ENCODE results near the gene HNRNPUL2. TPM values are rescaled to one million over a fixed set of nuclear protein-coding genes. Genes with fewer than 3 reads are reported as not detected.

Gene HNRNPUL2
- total and polyA plus RNA-seq, 9 of the 15 experiments (the other 6 are each of a cell fraction or from before 2014, with no cell fraction given) = 0.89 to 44.3 (median 15.2) TPM

- TF ChIP-seq, protein P1, sequence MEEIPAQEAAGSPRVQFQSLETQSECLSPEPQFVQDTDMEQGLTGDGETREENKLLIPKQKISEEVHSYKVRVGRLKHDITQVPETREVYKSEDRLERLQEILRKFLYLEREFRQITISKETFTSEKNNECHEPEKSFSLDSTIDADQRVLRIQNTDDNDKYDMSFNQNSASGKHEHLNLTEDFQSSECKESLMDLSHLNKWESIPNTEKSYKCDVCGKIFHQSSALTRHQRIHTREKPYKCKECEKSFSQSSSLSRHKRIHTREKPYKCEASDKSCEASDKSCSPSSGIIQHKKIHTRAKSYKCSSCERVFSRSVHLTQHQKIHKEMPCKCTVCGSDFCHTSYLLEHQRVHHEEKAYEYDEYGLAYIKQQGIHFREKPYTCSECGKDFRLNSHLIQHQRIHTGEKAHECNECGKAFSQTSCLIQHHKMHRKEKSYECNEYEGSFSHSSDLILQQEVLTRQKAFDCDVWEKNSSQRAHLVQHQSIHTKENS (CRISPR knock-in tag; IDR thresholded peaks at IDR 0.05) = 0 out of 2 replicates have a peak, but pooled peaks have one; percentile 43
- TF ChIP-seq CAMTA2 (CRISPR knock-in tag; conservative IDR thresholded peaks at IDR 0.05) (0 out of 2 replicates have a peak, but pooled peaks have one; percentile 22), ZNF785 (CRISPR knock-in tag; IDR thresholded peaks at IDR 0.05) (no peak), SMC3 (conservative IDR thresholded peaks at IDR 0.05; ENCODE audit: insufficient read depth, low read depth, low read length) (no peak), FIP1L1 (IDR thresholded peaks at IDR 0.05; ENCODE audit: low read depth, low read length, poor library complexity, severe bottlenecking) (peak; percentile 76), SRF (CRISPR knock-in tag; IDR thresholded peaks at IDR 0.05) (peak in 1 of 2 experiments; percentile 59; a peak in 2 of 4 replicates), PHB (CRISPR knock-in tag; IDR thresholded peaks at IDR 0.05) (peak; percentile 96), MECOM (CRISPR knock-in tag; IDR thresholded peaks at IDR 0.05) (no peak), ZFP36 (IDR thresholded peaks at IDR 0.05; ENCODE audit: low read depth, low read length, partially characterized antibody) (peak; percentile 57), KLF16 (IDR thresholded peaks at IDR 0.05) (no peak), KDM4B (IDR thresholded peaks at IDR 0.05; ENCODE audit: borderline replicate concordance in 2 of 2, low read depth in 1 of 2) (no peak), ZSCAN32 (CRISPR knock-in tag; IDR thresholded peaks at IDR 0.05) (0 out of 2 replicates have a peak, but pooled peaks have one; percentile 64)
- TF ChIP-seq, protein P2, sequence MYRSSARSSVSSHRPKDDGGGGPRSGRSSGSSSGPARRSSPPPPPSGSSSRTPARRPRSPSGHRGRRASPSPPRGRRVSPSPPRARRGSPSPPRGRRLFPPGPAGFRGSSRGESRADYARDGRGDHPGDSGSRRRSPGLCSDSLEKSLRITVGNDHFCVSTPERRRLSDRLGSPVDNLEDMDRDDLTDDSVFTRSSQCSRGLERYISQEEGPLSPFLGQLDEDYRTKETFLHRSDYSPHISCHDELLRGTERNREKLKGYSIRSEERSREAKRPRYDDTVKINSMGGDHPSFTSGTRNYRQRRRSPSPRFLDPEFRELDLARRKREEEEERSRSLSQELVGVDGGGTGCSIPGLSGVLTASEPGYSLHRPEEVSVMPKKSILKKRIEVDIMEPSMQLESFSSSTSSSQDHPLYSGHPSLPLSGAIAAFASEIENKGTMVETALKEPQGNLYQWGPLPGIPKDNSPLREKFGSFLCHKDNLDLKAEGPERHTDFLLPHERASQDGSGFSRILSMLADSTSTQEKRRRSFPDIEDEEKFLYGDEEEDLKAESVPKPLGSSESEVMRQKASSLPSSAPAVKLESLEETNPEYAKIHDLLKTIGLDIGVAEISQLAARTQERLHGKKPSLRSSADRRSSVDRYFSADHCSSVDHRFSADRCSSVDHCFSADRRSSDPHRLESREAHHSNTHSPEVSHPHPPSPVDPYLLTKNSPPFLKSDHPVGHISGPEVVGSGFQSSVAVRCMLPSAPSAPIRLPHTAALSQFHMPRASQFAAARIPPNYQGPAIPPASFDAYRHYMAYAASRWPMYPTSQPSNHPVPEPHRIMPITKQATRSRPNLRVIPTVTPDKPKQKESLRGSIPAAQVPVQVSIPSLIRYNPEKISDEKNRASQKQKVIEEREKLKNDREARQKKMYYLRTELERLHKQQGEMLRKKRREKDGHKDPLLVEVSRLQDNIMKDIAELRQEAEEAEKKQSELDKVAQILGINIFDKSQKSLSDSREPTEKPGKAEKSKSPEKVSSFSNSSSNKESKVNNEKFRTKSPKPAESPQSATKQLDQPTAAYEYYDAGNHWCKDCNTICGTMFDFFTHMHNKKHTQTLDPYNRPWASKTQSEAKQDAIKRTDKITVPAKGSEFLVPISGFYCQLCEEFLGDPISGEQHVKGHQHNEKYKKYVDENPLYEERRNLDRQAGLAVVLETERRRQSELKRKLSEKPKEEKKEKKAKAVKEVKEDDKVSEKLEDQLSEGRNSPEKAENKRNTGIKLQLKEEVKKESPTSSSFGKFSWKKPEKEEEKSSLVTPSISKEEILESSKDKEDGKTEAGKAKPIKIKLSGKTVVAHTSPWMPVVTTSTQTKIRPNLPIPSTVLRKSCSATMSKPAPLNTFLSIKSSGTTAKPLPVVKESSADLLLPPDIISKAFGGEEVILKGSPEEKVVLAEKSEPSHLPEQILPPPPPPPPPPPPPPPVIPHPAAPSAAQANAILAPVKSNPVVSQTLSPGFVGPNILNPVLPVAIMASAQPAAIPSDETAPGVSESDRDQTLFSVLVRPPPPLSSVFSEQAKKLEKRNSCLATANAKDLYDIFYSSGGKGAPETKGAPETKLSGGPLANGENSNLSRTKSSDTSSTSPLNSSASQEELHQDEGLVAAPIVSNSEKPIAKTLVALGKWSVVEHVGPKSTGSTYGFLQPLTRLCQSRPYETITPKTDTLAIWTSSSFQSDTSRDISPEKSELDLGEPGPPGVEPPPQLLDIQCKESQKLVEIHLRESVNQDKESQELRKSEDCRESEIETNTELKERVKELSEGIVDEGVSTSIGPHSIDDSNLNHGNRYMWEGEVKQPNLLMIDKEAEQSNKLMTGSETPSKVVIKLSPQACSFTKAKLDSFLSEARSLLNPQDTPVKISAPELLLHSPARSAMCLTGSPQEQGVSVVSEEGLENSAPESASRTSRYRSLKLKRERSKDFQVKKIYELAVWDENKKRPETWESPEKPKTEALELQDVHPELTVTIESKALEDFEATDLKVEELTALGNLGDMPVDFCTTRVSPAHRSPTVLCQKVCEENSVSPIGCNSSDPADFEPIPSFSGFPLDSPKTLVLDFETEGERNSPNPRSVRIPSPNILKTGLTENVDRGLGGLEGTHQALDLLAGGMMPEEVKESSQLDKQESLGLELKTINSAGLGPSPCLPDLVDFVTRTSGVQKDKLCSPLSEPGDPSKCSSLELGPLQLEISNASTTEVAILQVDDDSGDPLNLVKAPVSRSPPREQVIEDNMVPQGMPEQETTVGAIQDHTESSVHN (IDR thresholded peaks at IDR 0.05; ENCODE audit: borderline replicate concordance in 1 of 2, low read depth in 1 of 2) = peak in 1 of 2 experiments; percentile 37; a peak in 1 of 4 replicates
- TF ChIP-seq, protein P3, sequence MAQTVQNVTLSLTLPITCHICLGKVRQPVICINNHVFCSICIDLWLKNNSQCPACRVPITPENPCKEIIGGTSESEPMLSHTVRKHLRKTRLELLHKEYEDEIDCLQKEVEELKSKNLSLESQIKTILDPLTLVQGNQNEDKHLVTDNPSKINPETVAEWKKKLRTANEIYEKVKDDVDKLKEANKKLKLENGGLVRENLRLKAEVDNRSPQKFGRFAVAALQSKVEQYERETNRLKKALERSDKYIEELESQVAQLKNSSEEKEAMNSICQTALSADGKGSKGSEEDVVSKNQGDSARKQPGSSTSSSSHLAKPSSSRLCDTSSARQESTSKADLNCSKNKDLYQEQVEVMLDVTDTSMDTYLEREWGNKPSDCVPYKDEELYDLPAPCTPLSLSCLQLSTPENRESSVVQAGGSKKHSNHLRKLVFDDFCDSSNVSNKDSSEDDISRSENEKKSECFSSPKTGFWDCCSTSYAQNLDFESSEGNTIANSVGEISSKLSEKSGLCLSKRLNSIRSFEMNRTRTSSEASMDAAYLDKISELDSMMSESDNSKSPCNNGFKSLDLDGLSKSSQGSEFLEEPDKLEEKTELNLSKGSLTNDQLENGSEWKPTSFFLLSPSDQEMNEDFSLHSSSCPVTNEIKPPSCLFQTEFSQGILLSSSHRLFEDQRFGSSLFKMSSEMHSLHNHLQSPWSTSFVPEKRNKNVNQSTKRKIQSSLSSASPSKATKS (CRISPR knock-in tag; IDR thresholded peaks at IDR 0.05) = no peak
These were observed 62.1 kb downstream of the HNRNPUL2 start, which contains the start of the genes C11orf98 and CSKMT (continued) for GRCh38 chr11:62665075-62665598.
